22Rv1 (cell line): Measurements from ENCODE around the gene TNRC6C.

Experiments
- CTCF ChIP-seq: fragments of 450-650 bp; IDR thresholded peaks from 2 replicates; pipeline ENCODE4 v1.5.1; 2017; ENCODE audit warnings: mild to moderate bottlenecking
- ZFX ChIP-seq: fragments of 450-650 bp; IDR thresholded peaks from 2 replicates; pipeline ENCODE4 v1.6.1; 2017; ENCODE audit warnings: antibody characterized with exemption, borderline replicate concordance

GRCh38 chr17:78151514-78152008 is 193.1 kb downstream of the TNRC6C start:
- TF ChIP-seq CTCF: no peak
- no peak for TF ChIP-seq ZFX
